Iris pigment epithelial cell (primary cell): Measurements from ENCODE around the gene RMC1.

Experiments
- DNase-seq: peaks from one replicate; pipeline ENCODE4 v3.0.0-alpha.2; 2011; ENCODE audit warnings: low read depth

Gene RMC1

GRCh38 chr18:23503038-23503962, at the start of gene RMC1:
RMC1 (plus strand) TSS chr18:23503511; CDS start chr18:23503619, 108 bp downstream.
- DNase-seq, result peak; percentile 94

- peak; percentile 82 for DNase-seq
Measured at GRCh38 chr18:23453680-23454058, 49.6 kb upstream of the RMC1 start.

GRCh38 chr18:23456835-23457234, 46.5 kb upstream of the RMC1 start:
- DNase-seq, result no peak

- DNase-seq, result peak; percentile 25
Measured at GRCh38 chr18:23458830-23459529, 44.3 kb upstream of the RMC1 start.

GRCh38 chr18:23459530-23459921, 43.8 kb upstream of the RMC1 start:
- no peak for DNase-seq

- DNase-seq, result no peak
Measured at GRCh38 chr18:23460285-23461273, 42.7 kb upstream of the RMC1 start.

- DNase-seq, result peak; percentile 37
Measured at GRCh38 chr18:23462876-23463275, 40.4 kb upstream of the RMC1 start.

- DNase-seq, result no peak
Measured at GRCh38 chr18:23468753-23469459, 34.4 kb upstream of the RMC1 start.

- no peak for DNase-seq
Measured at GRCh38 chr18:23470620-23471387, 32.5 kb upstream of the RMC1 start.

- no peak for DNase-seq
Measured at GRCh38 chr18:23471486-23471885, 31.8 kb upstream of the RMC1 start.

- DNase-seq, result no peak
Measured at GRCh38 chr18:23479829-23480505, 23.3 kb upstream of the RMC1 start.

- no peak for DNase-seq
Measured at GRCh38 chr18:23484561-23485182, 18.6 kb upstream of the RMC1 start.

- DNase-seq, result no peak
Measured at GRCh38 chr18:23485386-23485785, 17.9 kb upstream of the RMC1 start.

- peak; percentile 45 for DNase-seq
Measured at GRCh38 chr18:23487738-23488570, 15.4 kb upstream of the RMC1 start.

- DNase-seq, result peak; percentile 26
Measured at GRCh38 chr18:23489586-23489985, 13.7 kb upstream of the RMC1 start.

- no peak for DNase-seq
Measured at GRCh38 chr18:23493654-23494053, 9.7 kb upstream of the RMC1 start.

GRCh38 chr18:23494992-23495391, 8.3 kb upstream of the RMC1 start:
- DNase-seq, result no peak

- DNase-seq, result no peak
Measured at GRCh38 chr18:23495723-23496440, 7.4 kb upstream of the RMC1 start.
